Measurements from ENCODE around the gene RASAL2. TPM values are rescaled to one million over a fixed set of nuclear protein-coding genes. Genes with fewer than 3 reads are reported as not detected.

RASAL2 gene
- total RNA-seq, 1 experiment from 2014 or later: 22.2 TPM

DNA sequence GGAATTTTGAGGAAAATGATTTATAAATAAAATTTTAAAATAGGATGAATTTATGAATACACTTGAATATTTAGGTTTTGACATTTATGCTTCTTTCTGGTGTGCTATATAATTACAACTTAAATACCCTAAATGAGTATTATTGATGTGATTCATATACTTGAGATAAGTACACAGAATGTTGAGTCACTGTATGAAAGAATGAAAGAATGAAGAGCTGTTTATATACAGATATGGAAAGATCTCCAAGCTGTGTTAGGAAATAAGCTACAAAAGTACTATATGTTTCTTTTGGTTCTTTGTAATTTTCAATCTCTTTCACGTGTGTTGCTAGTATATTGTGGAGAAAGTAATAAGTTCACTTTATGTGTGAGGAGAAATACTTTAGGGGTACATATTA is 147.2 kb downstream of the RASAL2 start:
- H2BK120ac ChIP-seq (ENCODE audit: low read depth, low read length, poor library complexity, severe bottlenecking): no peak overlapping the region
- H3K9me3 ChIP-seq (ENCODE audit: control insufficient read depth, low read depth, low read length): no peaks in the 10 kb centered on the region
- H3K4me1 ChIP-seq (ENCODE audit: insufficient read depth, low read length): peaks cover 4% of the 10 kb centered on the region
- H3K79me1 ChIP-seq (ENCODE audit: insufficient read depth, low read depth, low read length, poor library complexity, severe bottlenecking): no peaks in the 10 kb centered on the region
- H2BK5ac ChIP-seq (ENCODE audit: insufficient read length, low read length): no peak overlapping the region
- H3K27me3 Mint-ChIP-seq (ENCODE audit: low read depth): no peaks in the 10 kb centered on the region
- H4K20me1 ChIP-seq (ENCODE audit: control insufficient read depth, insufficient read depth, insufficient read length): no peaks in the 10 kb centered on the region
- H3K36me3 Mint-ChIP-seq (ENCODE audit: insufficient read depth in 1 of 3, low read depth in 3 of 3): peaks cover 0 to 5% (median 0%) of the 10 kb centered on the region in 3 experiments; a peak in 2 of 7 replicates
- no peak overlapping the region for H3T11ph ChIP-seq (ENCODE audit: low read length)
- peaks cover 0 to 5% of the 10 kb centered on the region in 2 experiments; a peak in 2 of 5 replicates for H3K9me3 Mint-ChIP-seq
- no CpG with 5 or more reads among the region's 1 CpG for WGBS (ENCODE audit: extremely low coverage, insufficient read length, low lambda C conversion rate)
- no peak overlapping the region for H3K4me2 ChIP-seq (ENCODE audit: insufficient read depth, insufficient read length, low read length)
- DNase-seq: no peak
- no peak overlapping the region for H4K8ac ChIP-seq (replicated peaks; ENCODE audit: insufficient read length, low read depth, low read length)
- H3K27ac Mint-ChIP-seq: no peak overlapping the region
- no peak overlapping the region for H3K56ac ChIP-seq (ENCODE audit: insufficient read length, low read depth, low read length)
- H2AK5ac ChIP-seq (ENCODE audit: insufficient read length, low read length): no peak overlapping the region
- H3K9ac ChIP-seq (ENCODE audit: extremely low read depth, insufficient read length, low read length): no peak overlapping the region
- no peak overlapping the region for H3K14ac ChIP-seq (ENCODE audit: insufficient read depth, low read length)
- H2BK20ac ChIP-seq (ENCODE audit: low read depth, low read length, poor library complexity, severe bottlenecking): no peak overlapping the region
- no peaks in the 10 kb centered on the region for H3K27me3 ChIP-seq (ENCODE audit: insufficient read depth, low read length)
- H3K18ac ChIP-seq (ENCODE audit: insufficient read length, low read depth, low read length): no peak overlapping the region
- no peak overlapping the region for H4K91ac ChIP-seq (ENCODE audit: insufficient read length, low read depth, low read length)
- no peak overlapping the region for H2BK12ac ChIP-seq (ENCODE audit: insufficient read length, low read depth, low read length)
- TF ChIP-seq, protein P1, sequence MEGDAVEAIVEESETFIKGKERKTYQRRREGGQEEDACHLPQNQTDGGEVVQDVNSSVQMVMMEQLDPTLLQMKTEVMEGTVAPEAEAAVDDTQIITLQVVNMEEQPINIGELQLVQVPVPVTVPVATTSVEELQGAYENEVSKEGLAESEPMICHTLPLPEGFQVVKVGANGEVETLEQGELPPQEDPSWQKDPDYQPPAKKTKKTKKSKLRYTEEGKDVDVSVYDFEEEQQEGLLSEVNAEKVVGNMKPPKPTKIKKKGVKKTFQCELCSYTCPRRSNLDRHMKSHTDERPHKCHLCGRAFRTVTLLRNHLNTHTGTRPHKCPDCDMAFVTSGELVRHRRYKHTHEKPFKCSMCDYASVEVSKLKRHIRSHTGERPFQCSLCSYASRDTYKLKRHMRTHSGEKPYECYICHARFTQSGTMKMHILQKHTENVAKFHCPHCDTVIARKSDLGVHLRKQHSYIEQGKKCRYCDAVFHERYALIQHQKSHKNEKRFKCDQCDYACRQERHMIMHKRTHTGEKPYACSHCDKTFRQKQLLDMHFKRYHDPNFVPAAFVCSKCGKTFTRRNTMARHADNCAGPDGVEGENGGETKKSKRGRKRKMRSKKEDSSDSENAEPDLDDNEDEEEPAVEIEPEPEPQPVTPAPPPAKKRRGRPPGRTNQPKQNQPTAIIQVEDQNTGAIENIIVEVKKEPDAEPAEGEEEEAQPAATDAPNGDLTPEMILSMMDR (conservative IDR thresholded peaks at IDR 0.05): no peak
- H3K79me2 ChIP-seq (ENCODE audit: insufficient read depth, low read length): no peaks in the 10 kb centered on the region; the same call in 1 of the 2 replicates
- H4K5ac ChIP-seq (ENCODE audit: insufficient read length, low read depth, low read length): no peak overlapping the region
- no peak overlapping the region for H3K4ac ChIP-seq (ENCODE audit: low read depth, low read length)
- no peak overlapping the region for H3K27ac ChIP-seq (ENCODE audit: insufficient read length, low read depth, low read length)
- no peak overlapping the region for H2AFZ ChIP-seq (ENCODE audit: low read length)
- H3K23ac ChIP-seq (ENCODE audit: insufficient read length, low read depth, low read length): no peak overlapping the region
- H2BK15ac ChIP-seq (ENCODE audit: low read depth, low read length): no peak overlapping the region
- H3K23me2 ChIP-seq (ENCODE audit: insufficient read length, low read depth, low read length, poor library complexity, severe bottlenecking): no peaks in the 10 kb centered on the region
- no peak overlapping the region for H3K4me3 Mint-ChIP-seq
- H3K4me1 Mint-ChIP-seq: peaks cover under 1 to 6% of the 10 kb centered on the region in 2 experiments; a peak in 2 of 4 replicates
